ENCODE measurements around the gene CUL2.
"Not testable (repeated sequence)": the region's sequence is repeated elsewhere in the genome, so short reads cannot be mapped to it uniquely, and the experiment has no call there.

Gene CUL2

GRCh38 chr10:35090162-35090954 lies at the start of gene CUL2:
Gene CUL2, minus strand, starts transcription at chr10:35090341. Its CDS starts 19,024 bp downstream, at chr10:35071317.
- DNase-seq, result peak; percentile 16

GRCh38 chr10:35136263-35136815 lies 46.2 kb upstream of the CUL2 start:
- DNase-seq, result no peak

- DNase-seq, result no peak
Observed at GRCh38 chr10:35135861-35136260, 45.7 kb upstream of the CUL2 start.

GRCh38 chr10:35133586-35133985 lies 43.4 kb upstream of the CUL2 start:
- no peak for DNase-seq

GRCh38 chr10:35132727-35133126 lies 42.6 kb upstream of the CUL2 start:
- DNase-seq, result no peak

- no peak for DNase-seq
Observed at GRCh38 chr10:35130663-35131062, 40.5 kb upstream of the CUL2 start.

GRCh38 chr10:35129185-35129674 lies 39.1 kb upstream of the CUL2 start:
- DNase-seq, result no peak

- DNase-seq, result no peak
Observed at GRCh38 chr10:35127289-35127891, 37.2 kb upstream of the CUL2 start.

- DNase-seq, result peak; percentile 33
Observed at GRCh38 chr10:35126530-35127288, 36.6 kb upstream of the CUL2 start, which contains the start of gene CREM. Gene CREM, plus strand, starts transcription at chr10:35126846. Its CDS starts 10,990 bp downstream, at chr10:35137836.

GRCh38 chr10:35126062-35126529 lies 36.0 kb upstream of the CUL2 start:
- no peak for DNase-seq

GRCh38 chr10:35124540-35124939 lies 34.4 kb upstream of the CUL2 start:
- no peak for DNase-seq

GRCh38 chr10:35119378-35119777 lies 29.2 kb upstream of the CUL2 start:
- no peak for DNase-seq

- DNase-seq, result no peak
Observed at GRCh38 chr10:35112571-35112970, 22.4 kb upstream of the CUL2 start.

- DNase-seq, result no peak
Observed at GRCh38 chr10:35103882-35104281, 13.7 kb upstream of the CUL2 start.

- DNase-seq, result no peak
Observed at GRCh38 chr10:35097510-35097909, 7.4 kb upstream of the CUL2 start.

- DNase-seq, result no peak
Observed at GRCh38 chr10:35096312-35096711, 6.2 kb upstream of the CUL2 start.

- no peak for DNase-seq
Observed at GRCh38 chr10:35092851-35093250, 2.7 kb upstream of the CUL2 start.

- no peak for DNase-seq
Observed at GRCh38 chr10:35091994-35092790, 2.1 kb upstream of the CUL2 start.

- DNase-seq, result no peak
Observed at GRCh38 chr10:35089611-35090161, 455 bp downstream of the CUL2 start.

- DNase-seq, result no peak
Observed at GRCh38 chr10:35083242-35083641, 6.9 kb downstream of the CUL2 start.

- not testable (repeated sequence) for DNase-seq
Observed at GRCh38 chr10:35080261-35080660, 9.9 kb downstream of the CUL2 start.

GRCh38 chr10:35079763-35080162 lies 10.4 kb downstream of the CUL2 start:
- DNase-seq, result no peak
